HUES48 (cell line): ENCODE measurements around the gene NAP1L1.

Experiments used
- H3K27ac ChIP-seq: one replicate; pipeline ENCODE4 v1.7.0; 2013; ENCODE audit warnings: low read depth, low read length, inconsistent platforms
- H3K27me3 ChIP-seq: 2 replicates; pipeline ENCODE4 v1.6.1; 2013; ENCODE audit warnings: mild to moderate bottlenecking, low read length; ENCODE audit not compliant: control insufficient read depth, insufficient read depth
- H3K36me3 ChIP-seq: 2 replicates; pipeline ENCODE4 v1.6.1; 2013; ENCODE audit warnings: low read length; ENCODE audit not compliant: control insufficient read depth, insufficient read depth
- H3K4me1 ChIP-seq: 2 replicates; pipeline ENCODE4 v1.6.1; 2013; ENCODE audit warnings: mild to moderate bottlenecking, low read length; ENCODE audit not compliant: control insufficient read depth, insufficient read depth
- H3K4me3 ChIP-seq: 2 replicates; pipeline ENCODE4 v1.5.1; 2013; ENCODE audit warnings: mild to moderate bottlenecking, low read depth, low read length
- H3K9ac ChIP-seq: 2 replicates; pipeline ENCODE4 v1.6.1; 2013; ENCODE audit warnings: mild to moderate bottlenecking, low read depth, low read length, moderate library complexity
- H3K9me3 ChIP-seq: 2 replicates; pipeline ENCODE4 v1.6.1; 2013; ENCODE audit warnings: low read length; ENCODE audit not compliant: control insufficient read depth, insufficient read depth

The NAP1L1 gene

GRCh38 chr12:76026643-76027063, 57.8 kb downstream of the NAP1L1 start:
- Histone ChIP-seq H3K9ac (no peak overlapping the region), H3K9me3 (no peaks in the 10 kb centered on the region), H3K27ac (peak overlapping the region; percentile 52), H3K36me3 (peaks cover 24% of the 10 kb centered on the region), H3K27me3 (no peaks in the 10 kb centered on the region), H3K4me3 (0 out of 2 replicates have a peak overlapping the region, but pooled peaks have one; percentile 5), H3K4me1 (peaks cover 17% of the 10 kb centered on the region)

DNA sequence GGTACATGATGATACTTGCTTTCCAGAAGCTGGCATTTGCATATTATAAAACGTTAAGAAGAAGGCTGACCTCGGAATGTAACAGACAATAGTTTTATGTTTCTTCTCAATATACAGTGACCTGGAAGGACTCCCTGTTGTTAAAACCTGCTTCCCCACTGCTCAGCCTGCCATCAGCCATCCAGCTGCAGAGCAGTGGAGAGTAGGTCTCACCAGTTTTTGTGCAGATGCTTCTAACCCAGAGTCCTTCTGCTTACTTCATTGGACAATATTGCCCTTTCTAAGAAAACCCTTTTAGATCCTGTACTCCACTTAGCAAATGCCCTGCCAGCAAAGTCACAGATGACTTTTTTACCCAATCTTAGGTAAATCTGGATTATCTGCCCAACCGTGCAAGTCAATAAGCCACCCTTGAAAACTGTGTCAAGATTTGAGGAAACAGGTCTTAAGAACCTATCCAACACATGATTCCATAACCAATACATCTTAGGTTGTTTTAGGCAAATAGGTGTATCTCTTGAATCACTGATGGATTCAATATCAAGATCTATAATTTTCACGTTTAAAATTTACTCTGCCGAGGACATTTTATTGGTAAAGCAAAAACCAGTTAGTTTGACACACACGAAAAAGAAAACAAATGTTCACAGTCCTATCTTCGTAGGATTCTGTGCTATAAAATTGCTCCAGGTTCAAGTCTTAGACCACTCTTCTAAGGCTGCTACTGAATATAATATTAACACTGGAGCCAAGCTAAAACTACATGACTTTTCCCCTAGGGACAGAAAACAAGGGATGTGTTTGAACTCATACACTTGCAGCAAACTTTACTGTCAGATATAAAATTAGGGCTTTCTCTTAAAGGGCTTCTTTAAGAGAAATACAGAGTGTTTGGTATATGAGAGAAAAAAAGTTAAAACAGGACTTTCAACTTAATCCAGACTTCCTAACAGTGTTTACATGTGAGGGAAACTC, 58.6 kb downstream of the NAP1L1 start:
- peak overlapping the region; percentile 52 for H3K27ac ChIP-seq
- H3K4me1 ChIP-seq: peaks cover 20% of the 10 kb centered on the region
- no peak overlapping the region for H3K9ac ChIP-seq
- H3K36me3 ChIP-seq: peaks cover 24% of the 10 kb centered on the region
- no peaks in the 10 kb centered on the region for H3K9me3 ChIP-seq
- H3K4me3 ChIP-seq: no peak overlapping the region
- no peaks in the 10 kb centered on the region for H3K27me3 ChIP-seq

DNA sequence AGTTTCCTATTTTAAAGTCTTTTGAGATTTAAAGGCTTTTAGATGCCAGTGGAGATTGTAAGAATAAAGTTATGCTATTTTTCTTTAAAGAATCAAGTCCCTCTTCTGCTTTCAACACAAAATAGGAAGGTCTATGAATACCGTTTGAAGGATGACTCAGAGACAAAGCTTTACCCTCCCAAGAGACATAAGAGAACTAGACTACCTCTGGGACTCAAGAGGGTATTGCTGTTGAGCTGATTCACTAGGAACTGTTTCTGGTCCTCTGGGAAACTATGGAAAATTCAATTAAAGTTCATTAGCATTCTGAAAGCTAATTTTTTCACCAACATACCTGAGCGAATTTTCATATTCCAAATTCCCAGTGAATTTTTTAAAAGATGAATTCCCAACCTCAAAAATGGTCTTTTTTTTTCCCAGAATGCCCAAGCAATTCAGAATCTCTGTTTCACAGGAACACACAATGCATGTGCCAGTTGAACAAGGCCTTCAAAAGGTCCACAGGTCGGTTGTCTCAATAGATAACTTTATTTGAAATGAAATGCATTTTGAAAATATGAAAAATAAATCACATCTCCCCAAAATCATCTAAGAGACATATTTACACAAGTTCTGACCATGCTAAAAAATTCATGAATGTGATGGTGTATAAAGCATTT, 59.4 kb downstream of the NAP1L1 start:
- H3K9ac ChIP-seq: no peak overlapping the region
- peak overlapping the region; percentile 52 for H3K27ac ChIP-seq

GRCh38 chr12:76024102-76024781, 60.2 kb downstream of the NAP1L1 start:
- peaks cover 22% of the 10 kb centered on the region for H3K36me3 ChIP-seq
- no peak overlapping the region for H3K4me3 ChIP-seq
- no peak overlapping the region for H3K9ac ChIP-seq
- peaks cover 36% of the 10 kb centered on the region for H3K4me1 ChIP-seq
- no peaks in the 10 kb centered on the region for H3K9me3 ChIP-seq
- no peaks in the 10 kb centered on the region for H3K27me3 ChIP-seq
- H3K27ac ChIP-seq: no peak overlapping the region

More for the DNA sequence above, 59.4 kb downstream of the NAP1L1 start:
- peaks cover 24% of the 10 kb centered on the region for H3K36me3 ChIP-seq
- peaks cover 28% of the 10 kb centered on the region for H3K4me1 ChIP-seq
- no peaks in the 10 kb centered on the region for H3K9me3 ChIP-seq
- H3K27me3 ChIP-seq: no peaks in the 10 kb centered on the region
- no peak overlapping the region for H3K4me3 ChIP-seq

GRCh38 chr12:76023069-76023690, 61.3 kb downstream of the NAP1L1 start:
- peaks cover 11% of the 10 kb centered on the region for H3K36me3 ChIP-seq
- H3K4me1 ChIP-seq: peaks cover 40% of the 10 kb centered on the region
- no peaks in the 10 kb centered on the region for H3K27me3 ChIP-seq
- H3K4me3 ChIP-seq: no peak overlapping the region
- H3K27ac ChIP-seq: no peak overlapping the region
- no peaks in the 10 kb centered on the region for H3K9me3 ChIP-seq
- no peak overlapping the region for H3K9ac ChIP-seq

- Histone ChIP-seq H3K36me3 (peaks cover 6% of the 10 kb centered on the region; the same call in 1 of the 2 replicates), H3K27ac (no peak overlapping the region), H3K9me3 (no peaks in the 10 kb centered on the region), H3K9ac (no peak overlapping the region), H3K4me3 (no peak overlapping the region), H3K4me1 (peaks cover 43% of the 10 kb centered on the region), H3K27me3 (no peaks in the 10 kb centered on the region)
These were observed 62.0 kb downstream of the NAP1L1 start for GRCh38 chr12:76022506-76022905.

DNA sequence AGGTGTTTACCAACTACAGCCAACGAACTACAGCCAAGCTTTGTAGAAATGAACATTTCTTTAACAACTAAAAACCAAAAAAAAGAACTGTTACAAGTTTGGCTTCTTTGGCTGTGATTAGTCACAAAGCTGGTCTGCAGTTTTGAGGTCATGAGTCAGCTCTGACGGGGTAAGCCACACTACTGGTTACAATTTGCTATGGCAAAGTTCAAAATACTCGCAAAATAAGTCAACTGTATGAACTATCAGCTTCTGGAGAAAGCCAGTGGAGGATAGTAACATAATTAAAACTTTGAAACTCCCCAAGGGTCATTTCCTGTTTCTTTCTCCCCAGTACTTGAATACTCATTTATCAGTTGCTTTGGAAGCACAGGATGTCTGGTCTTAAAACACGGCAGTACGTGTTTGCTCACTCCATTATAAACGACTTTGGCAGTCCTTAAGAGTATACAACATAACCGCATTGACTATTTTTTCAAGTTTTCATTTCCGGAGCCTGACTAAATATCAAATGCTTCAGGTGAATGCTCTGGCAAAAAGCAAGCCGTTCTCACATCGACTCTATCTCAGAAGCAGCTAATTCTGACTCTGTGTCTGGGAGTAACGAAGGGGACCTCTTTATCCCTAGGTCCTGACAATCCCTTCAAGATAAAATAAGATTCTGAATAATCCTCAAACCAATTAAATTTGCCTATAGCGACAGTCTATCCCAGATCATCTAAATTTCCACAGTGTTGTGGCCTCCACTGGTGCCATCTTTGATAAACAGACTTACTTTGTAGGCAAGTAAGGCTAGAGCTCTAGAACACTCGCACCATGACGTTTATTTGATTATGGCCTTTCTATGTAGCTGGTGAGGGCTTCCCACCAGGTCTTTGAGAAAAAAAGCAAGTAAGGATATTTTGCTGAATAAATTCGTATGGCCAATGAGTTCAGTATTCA, 63.5 kb downstream of the NAP1L1 start:
- Histone ChIP-seq H3K27me3 (no peaks in the 10 kb centered on the region), H3K27ac (peak overlapping the region; percentile 81), H3K4me1 (peaks cover 36% of the 10 kb centered on the region), H3K36me3 (no peaks in the 10 kb centered on the region; the same call in 1 of the 2 replicates), H3K9me3 (no peaks in the 10 kb centered on the region), H3K4me3 (no peak overlapping the region), H3K9ac (peak overlapping the region; percentile 12; the same call in 1 of the 2 replicates)

DNA sequence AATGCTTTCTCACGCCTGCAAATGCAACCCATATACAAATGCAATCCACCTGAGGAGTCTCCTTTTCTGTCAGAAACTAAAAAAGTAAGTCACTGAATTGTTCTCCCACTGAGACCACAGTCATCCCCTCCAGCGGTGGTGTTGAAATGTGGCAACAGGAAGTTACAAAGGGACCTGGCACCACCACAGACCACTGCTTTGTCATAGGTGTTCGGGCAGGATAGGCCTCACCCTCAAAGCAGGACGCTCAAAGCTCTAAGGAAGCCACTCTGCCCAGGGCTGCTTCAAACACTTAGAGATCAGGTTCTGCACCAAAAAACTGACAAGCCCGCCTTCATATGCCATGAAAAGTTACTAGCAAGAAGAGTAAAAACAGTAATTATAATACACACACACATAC, 64.2 kb downstream of the NAP1L1 start:
- H3K4me1 ChIP-seq: peaks cover 30% of the 10 kb centered on the region
- H3K27me3 ChIP-seq: no peaks in the 10 kb centered on the region
- H3K27ac ChIP-seq: peak overlapping the region; percentile 81
- no peaks in the 10 kb centered on the region for H3K36me3 ChIP-seq
- no peaks in the 10 kb centered on the region for H3K9me3 ChIP-seq
- H3K9ac ChIP-seq: no peak overlapping the region
- no peak overlapping the region for H3K4me3 ChIP-seq

DNA sequence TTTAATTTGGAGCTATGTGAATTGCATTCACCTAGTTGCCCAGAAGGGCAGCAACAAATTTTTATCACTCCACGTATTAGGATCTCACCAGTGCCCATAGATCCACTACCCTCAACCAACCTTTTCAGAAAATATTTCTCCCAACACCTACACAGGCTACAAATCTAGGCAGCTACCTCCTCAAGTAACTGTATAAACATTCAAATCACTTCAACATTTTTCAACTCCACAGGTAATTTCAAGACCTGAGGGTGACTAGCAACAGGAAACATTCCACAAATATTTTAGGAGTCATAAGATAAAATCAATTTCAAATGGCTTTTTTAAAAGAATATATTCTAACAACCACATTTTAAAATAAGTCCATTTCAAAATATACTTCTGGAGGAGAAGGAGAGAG, 65.8 kb downstream of the NAP1L1 start:
- Histone ChIP-seq H3K4me3 (peak overlapping the region; percentile 40; the same call in 1 of the 2 replicates), H3K36me3 (no peaks in the 10 kb centered on the region), H3K27ac (peak overlapping the region; percentile 72), H3K9me3 (no peaks in the 10 kb centered on the region), H3K27me3 (no peaks in the 10 kb centered on the region), H3K4me1 (peaks cover 30% of the 10 kb centered on the region), H3K9ac (no peak overlapping the region)
